Esophagus muscularis mucosa (tissue), 4 donors: ENCODE data around the gene GTF2F2. TPM values are rescaled to one million over a fixed set of nuclear protein-coding genes. Genes with fewer than 3 reads are reported as not detected.

Experiments used
- DNase-seq: peaks from one replicate; pipeline ENCODE4 v3.0.0-alpha.2; 2017; ENCODE audit errors: extremely low spot score
- H3K27ac ChIP-seq, 4 donors: fragments of 200-600 bp; sonication (generic); replicated peaks in 1 of 4; 1 replicate in 3 of 4; 2 replicates in 1 of 4; pipeline ENCODE4 v1.5.1; 2016 to 2019; ENCODE audit warnings: mild to moderate bottlenecking in 1 of 4
- H3K27me3 ChIP-seq, 4 donors: fragments of 200-600 bp; sonication (generic); one replicate each; pipeline versions ENCODE4 v1.5.1 to v1.6.0; 2016 to 2019
- H3K36me3 ChIP-seq, 4 donors: fragments of 200-600 bp; sonication (generic); one replicate each; pipeline ENCODE4 v1.5.1; 2016 to 2019
- H3K4me1 ChIP-seq, 4 donors: fragments of 200-600 bp; sonication (generic); one replicate each; pipeline ENCODE4 v1.5.1; 2016 to 2019
- H3K4me3 ChIP-seq, 4 donors: fragments of 200-600 bp; sonication (generic); 1 replicate in 2 of 4; 2 replicates in 2 of 4; pipeline ENCODE4 v1.5.1; 2016 to 2019; ENCODE audit warnings: mild to moderate bottlenecking in 4 of 4, moderate library complexity in 1 of 4
- H3K9me3 ChIP-seq, 4 donors: fragments of 200-600 bp; sonication (generic); 1 replicate in 3 of 4; 2 replicates in 1 of 4; pipeline ENCODE4 v1.5.1; 2016 to 2019
- EP300 ChIP-seq: sonication (generic); formaldehyde crosslinking; IDR thresholded peaks from one replicate; pipeline ENCODE4 v1.6.1; 2017; ENCODE audit warnings: antibody characterized with exemption
- POLR2A ChIP-seq: fragments of 450-650 bp; IDR thresholded peaks from one replicate; pipeline ENCODE4 v1.6.1; 2017; ENCODE audit warnings: antibody characterized with exemption, moderate library complexity, mild to moderate bottlenecking, low read depth
- POLR2AphosphoS5 ChIP-seq, 2 donors: sonication (generic); formaldehyde crosslinking; IDR thresholded peaks; one replicate each; pipeline ENCODE4 v1.6.1; 2017; ENCODE audit warnings: antibody characterized with exemption in 2 of 2
- WGBS: methylation state at CpG from one replicate; pipeline ENCODE4 v1.1.5; 2018; 5-methylcytosine and 5-hydroxymethylcytosine counted together
- intact Hi-C: fragments of 100-400 bp; cut with DNase I; formaldehyde crosslinking; loops from one replicate; pipeline ENCODE4 v1.15.1; 2023
- total RNA-seq, 4 donors: library from RNA; depleted of rRNA; stranded (reverse); fragments of >200 nt; gene quantifications; one replicate each; pipeline versions ENCODE4 v1.1.0 to v1.2.1, GENCODE V29; 2016
- TF ChIP-seq, protein P1 (sequence below), 3 experiments: fragments of 200-600 bp in 2 of 3; fragments of 450-650 bp in 1 of 3; sonication (generic) in 2 of 3; IDR thresholded peaks; one replicate each; pipeline ENCODE4 v1.5.1; 2017 to 2019; ENCODE audit warnings: antibody characterized with exemption in 3 of 3, mild to moderate bottlenecking in 2 of 3, moderate library complexity in 1 of 3

The GTF2F2 gene
- total RNA-seq, 4 donors from 2014 or later: 12.9 to 15.1 (median 14.6) TPM

DNA sequence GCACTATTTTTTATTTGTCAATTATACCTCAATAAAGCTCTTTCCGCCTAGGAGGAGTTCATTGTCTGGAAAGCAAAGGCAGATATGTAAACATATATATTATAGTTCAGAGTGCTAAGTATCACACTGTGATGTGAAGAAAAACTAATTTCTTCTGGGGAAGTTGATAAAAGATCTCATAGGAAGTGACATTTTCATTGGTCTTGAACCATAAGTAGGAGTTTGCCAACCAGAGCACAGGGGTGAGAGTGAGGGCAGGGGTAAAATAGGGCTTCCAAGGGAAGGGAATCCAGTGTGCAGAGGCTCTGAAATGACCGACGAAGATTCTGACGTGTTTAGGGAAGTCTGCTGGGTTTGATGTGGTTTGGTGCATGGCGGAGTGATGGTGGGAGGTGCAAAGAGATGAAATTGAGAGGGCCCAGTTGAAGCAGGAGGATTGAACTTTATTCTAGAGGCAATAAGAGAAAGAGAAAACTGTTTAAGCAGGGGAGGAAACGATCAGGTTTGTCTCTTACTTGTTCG is 780 bp upstream of the GTF2F2 start:
- intact Hi-C loops: loop anchor here (5.0 kb wide), 1 partner anchor 72 kb away; no protein-coding TSS in a partner anchor
- TF ChIP-seq POLR2A (no peak), POLR2AphosphoS5 (IDR thresholded peaks at IDR 0.05) (no peak), EP300 (no peak)
- TF ChIP-seq, protein P1, sequence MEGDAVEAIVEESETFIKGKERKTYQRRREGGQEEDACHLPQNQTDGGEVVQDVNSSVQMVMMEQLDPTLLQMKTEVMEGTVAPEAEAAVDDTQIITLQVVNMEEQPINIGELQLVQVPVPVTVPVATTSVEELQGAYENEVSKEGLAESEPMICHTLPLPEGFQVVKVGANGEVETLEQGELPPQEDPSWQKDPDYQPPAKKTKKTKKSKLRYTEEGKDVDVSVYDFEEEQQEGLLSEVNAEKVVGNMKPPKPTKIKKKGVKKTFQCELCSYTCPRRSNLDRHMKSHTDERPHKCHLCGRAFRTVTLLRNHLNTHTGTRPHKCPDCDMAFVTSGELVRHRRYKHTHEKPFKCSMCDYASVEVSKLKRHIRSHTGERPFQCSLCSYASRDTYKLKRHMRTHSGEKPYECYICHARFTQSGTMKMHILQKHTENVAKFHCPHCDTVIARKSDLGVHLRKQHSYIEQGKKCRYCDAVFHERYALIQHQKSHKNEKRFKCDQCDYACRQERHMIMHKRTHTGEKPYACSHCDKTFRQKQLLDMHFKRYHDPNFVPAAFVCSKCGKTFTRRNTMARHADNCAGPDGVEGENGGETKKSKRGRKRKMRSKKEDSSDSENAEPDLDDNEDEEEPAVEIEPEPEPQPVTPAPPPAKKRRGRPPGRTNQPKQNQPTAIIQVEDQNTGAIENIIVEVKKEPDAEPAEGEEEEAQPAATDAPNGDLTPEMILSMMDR (IDR thresholded peaks at IDR 0.05): no peak
- WGBS: 7% methylated on average over 7 of the region's 7 CpGs
- H3K4me3 ChIP-seq: peak overlapping the region; percentile 76 to 95 (median 87)
- H3K9me3 ChIP-seq: no peaks in the 10 kb centered on the region
- no peaks in the 10 kb centered on the region for H3K36me3 ChIP-seq
- no peaks in the 10 kb centered on the region for H3K27me3 ChIP-seq
- DNase-seq: no peak
- H3K4me1 ChIP-seq: peaks cover 16 to 34% (median 26%) of the 10 kb centered on the region in 4 donors
- peak overlapping the region; percentile 80 to 89 (median 84) for H3K27ac ChIP-seq

DNA sequence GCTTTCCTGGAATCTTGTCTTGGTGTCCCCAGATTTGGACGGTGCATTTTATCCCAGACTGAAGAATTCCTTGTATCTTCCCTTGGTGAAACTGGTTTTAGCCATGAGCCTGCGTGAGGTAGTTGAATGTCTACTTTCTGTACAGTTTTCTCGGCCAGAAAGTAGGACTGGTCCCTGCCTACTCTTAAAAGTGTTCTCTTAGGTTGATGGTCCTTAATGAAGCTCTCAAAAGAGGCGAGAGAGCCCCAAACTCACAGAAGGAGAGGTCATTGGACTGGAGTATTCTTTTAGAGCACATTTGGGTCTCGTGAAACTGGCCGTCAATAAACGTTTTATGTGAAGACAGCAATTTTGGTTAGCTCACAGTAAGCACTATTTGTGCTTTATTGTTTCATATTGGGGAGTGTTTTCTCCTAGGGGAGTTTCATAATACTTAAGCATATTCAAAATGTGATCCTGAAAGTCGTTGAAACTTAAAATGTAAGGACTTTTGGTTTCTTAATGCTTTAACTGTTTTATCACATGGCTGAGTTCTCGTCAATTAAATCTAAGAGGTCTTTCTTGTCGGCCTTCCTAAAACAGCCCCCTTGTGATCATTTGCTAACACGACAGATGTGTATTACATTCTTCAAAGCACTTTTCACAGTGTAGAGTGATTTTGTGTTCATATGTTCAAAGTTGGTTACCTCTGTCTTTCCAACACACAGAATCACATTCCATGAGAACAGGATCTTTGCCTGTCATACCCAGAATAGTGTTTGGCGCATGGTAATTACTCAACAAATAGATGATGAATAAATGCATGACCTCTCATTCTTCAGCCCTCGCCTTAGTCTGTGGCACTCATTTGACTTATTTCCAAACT is 889 bp downstream of the GTF2F2 start:
- TF ChIP-seq EP300: no peak
- TF ChIP-seq POLR2AphosphoS5 (IDR thresholded peaks at IDR 0.05): no peak
- TF ChIP-seq POLR2A: no peak
- TF ChIP-seq, protein P1 (IDR thresholded peaks at IDR 0.05): no peak
- Histone ChIP-seq H3K4me3 (peak overlapping the region; percentile 76 to 95 (median 87)), H3K9me3 (no peaks in the 10 kb centered on the region), H3K27me3 (no peaks in the 10 kb centered on the region), H3K36me3 (no peaks in the 10 kb centered on the region), H3K4me1 (peaks cover 16 to 34% (median 26%) of the 10 kb centered on the region in 4 donors), H3K27ac (peak overlapping the region; percentile 80 to 89 (median 84))
- WGBS: 11% methylated on average over 13 of the region's 13 CpGs
- intact Hi-C loops: loop anchor here (5.0 kb wide), 1 partner anchor 186 kb away; no protein-coding TSS in a partner anchor
- no peak for DNase-seq

GRCh38 chr13:45122941-45123340 is 2.6 kb downstream of the GTF2F2 start:
- Histone ChIP-seq H3K4me1 (peaks cover 16 to 34% (median 26%) of the 10 kb centered on the region in 4 donors), H3K4me3 (no peak overlapping the region), H3K36me3 (no peaks in the 10 kb centered on the region), H3K27me3 (no peaks in the 10 kb centered on the region), H3K27ac (no peak overlapping the region), H3K9me3 (no peaks in the 10 kb centered on the region)
- intact Hi-C loops: loop anchor here (5.0 kb wide), 1 partner anchor 184 kb away; no protein-coding TSS in a partner anchor
- TF ChIP-seq, protein P1 (IDR thresholded peaks at IDR 0.05): no peak
- TF ChIP-seq POLR2A: no peak
- no peak for TF ChIP-seq EP300
- TF ChIP-seq POLR2AphosphoS5 (IDR thresholded peaks at IDR 0.05): no peak
- WGBS: 93% methylated on average over 6 of the region's 6 CpGs
- no peak for DNase-seq

- Histone ChIP-seq H3K4me1 (peaks cover 0 to 7% (median 2%) of the 10 kb centered on the region in 4 donors), H3K9me3 (peaks cover 0 to 8% (median 0%) of the 10 kb centered on the region in 4 donors), H3K27me3 (no peaks in the 10 kb centered on the region), H3K27ac (no peak overlapping the region), H3K4me3 (no peak overlapping the region), H3K36me3 (peaks cover 0 to 5% (median 0%) of the 10 kb centered on the region in 4 donors)
- TF ChIP-seq POLR2A (no peak), EP300 (no peak), POLR2AphosphoS5 (IDR thresholded peaks at IDR 0.05) (no peak)
- TF ChIP-seq, protein P1 (IDR thresholded peaks at IDR 0.05): no peak
- no peak for DNase-seq
- intact Hi-C loops: no loop called here
- WGBS: 90% methylated on average over 6 of the region's 6 CpGs
Observed at GRCh38 chr13:45132369-45133064, 12.2 kb downstream of the GTF2F2 start.
